ENCODE results near the gene GOLPH3.
"Not testable (repeated sequence)": the region's sequence is repeated elsewhere in the genome, so short reads cannot be mapped to it uniquely, and the experiment has no call there.

The GOLPH3 gene

GRCh38 chr5:32174011-32174870 is at the start of gene GOLPH3:
TSS of gene GOLPH3 (minus strand) at chr5:32174319. CDS start at chr5:32174034, 285 bp downstream.
- DNase-seq (ENCODE audit: low read depth in 2 of 2), result peak; percentile 82 to 90

GRCh38 chr5:32222723-32223470 is 48.8 kb upstream of the GOLPH3 start:
- no peak for DNase-seq (ENCODE audit: low read depth in 2 of 2)

- no peak for DNase-seq (ENCODE audit: low read depth in 2 of 2)
Measured at GRCh38 chr5:32217886-32218396, 43.8 kb upstream of the GOLPH3 start.

GRCh38 chr5:32214344-32214743 is 40.2 kb upstream of the GOLPH3 start:
- not testable (repeated sequence) for DNase-seq (ENCODE audit: low read depth in 2 of 2)

GRCh38 chr5:32210151-32210550 is 36.0 kb upstream of the GOLPH3 start:
- no peak for DNase-seq (ENCODE audit: low read depth in 2 of 2)

GRCh38 chr5:32208837-32209236 is 34.7 kb upstream of the GOLPH3 start:
- not testable (repeated sequence) for DNase-seq (ENCODE audit: low read depth in 2 of 2)

- no peak for DNase-seq (ENCODE audit: low read depth in 2 of 2)
Measured at GRCh38 chr5:32207355-32207634, 33.2 kb upstream of the GOLPH3 start.

GRCh38 chr5:32206509-32207354 is 32.6 kb upstream of the GOLPH3 start:
- no peak for DNase-seq (ENCODE audit: low read depth in 2 of 2)

- DNase-seq (ENCODE audit: low read depth in 2 of 2), result no peak
Measured at GRCh38 chr5:32206053-32206452, 31.9 kb upstream of the GOLPH3 start.

- no peak for DNase-seq (ENCODE audit: low read depth in 2 of 2)
Measured at GRCh38 chr5:32202394-32202793, 28.3 kb upstream of the GOLPH3 start.

GRCh38 chr5:32201122-32201753 is 27.1 kb upstream of the GOLPH3 start:
- DNase-seq (ENCODE audit: low read depth in 2 of 2), result no peak

- DNase-seq (ENCODE audit: low read depth in 2 of 2), result no peak
Measured at GRCh38 chr5:32197032-32197431, 22.9 kb upstream of the GOLPH3 start.

GRCh38 chr5:32195265-32195664 is 21.1 kb upstream of the GOLPH3 start:
- no peak for DNase-seq (ENCODE audit: low read depth in 2 of 2)

- DNase-seq (ENCODE audit: low read depth in 2 of 2), result no peak
Measured at GRCh38 chr5:32193591-32193990, 19.5 kb upstream of the GOLPH3 start.

GRCh38 chr5:32190095-32190494 is 16.0 kb upstream of the GOLPH3 start:
- DNase-seq (ENCODE audit: low read depth in 2 of 2), result no peak

GRCh38 chr5:32187675-32188074 is 13.6 kb upstream of the GOLPH3 start:
- no peak for DNase-seq (ENCODE audit: low read depth in 2 of 2)

- no peak for DNase-seq (ENCODE audit: low read depth in 2 of 2)
Measured at GRCh38 chr5:32182463-32183063, 8.4 kb upstream of the GOLPH3 start.

- DNase-seq (ENCODE audit: low read depth in 2 of 2), result peak in 1 of 2 donors; percentile 17
Measured at GRCh38 chr5:32173267-32174010, 680 bp downstream of the GOLPH3 start.

GRCh38 chr5:32172923-32173266 is 1.2 kb downstream of the GOLPH3 start:
- DNase-seq (ENCODE audit: low read depth in 2 of 2), result no peak

- DNase-seq (ENCODE audit: low read depth in 2 of 2), result not testable (repeated sequence)
Measured at GRCh38 chr5:32172186-32172911, 1.8 kb downstream of the GOLPH3 start.
